Tibial nerve (tissue), 4 donors: ENCODE results near the gene MYO7A.

Experiments used
- CTCF ChIP-seq, 5 experiments: fragments of 200-600 bp in 3 of 5; fragments of 450-650 bp in 2 of 5; sonication (generic) in 3 of 5; IDR thresholded peaks; one replicate each; pipeline ENCODE4 v1.5.1; 2016 to 2019; ENCODE audit warnings: antibody characterized with exemption in 5 of 5, mild to moderate bottlenecking in 3 of 5, moderate library complexity in 2 of 5
- EP300 ChIP-seq, 2 donors: sonication (generic); formaldehyde crosslinking; IDR thresholded peaks; one replicate each; pipeline ENCODE4 v1.6.1; 2017; ENCODE audit warnings: antibody characterized with exemption in 2 of 2, mild to moderate bottlenecking in 1 of 2
- POLR2A ChIP-seq, 2 donors: fragments of 450-650 bp; IDR thresholded peaks; one replicate each; pipeline ENCODE4 v1.6.1; 2017; ENCODE audit warnings: antibody characterized with exemption in 2 of 2, mild to moderate bottlenecking in 2 of 2, moderate library complexity in 2 of 2

GRCh38 chr11:77127920-77128691, at the start of gene MYO7A:
- TF ChIP-seq CTCF (IDR thresholded peaks at IDR 0.05): no peak
- TF ChIP-seq POLR2A (IDR thresholded peaks at IDR 0.05): no peak
- TF ChIP-seq EP300 (IDR thresholded peaks at IDR 0.05): no peak
